ENCODE measurements around the gene BCAM.

The BCAM gene

DNA sequence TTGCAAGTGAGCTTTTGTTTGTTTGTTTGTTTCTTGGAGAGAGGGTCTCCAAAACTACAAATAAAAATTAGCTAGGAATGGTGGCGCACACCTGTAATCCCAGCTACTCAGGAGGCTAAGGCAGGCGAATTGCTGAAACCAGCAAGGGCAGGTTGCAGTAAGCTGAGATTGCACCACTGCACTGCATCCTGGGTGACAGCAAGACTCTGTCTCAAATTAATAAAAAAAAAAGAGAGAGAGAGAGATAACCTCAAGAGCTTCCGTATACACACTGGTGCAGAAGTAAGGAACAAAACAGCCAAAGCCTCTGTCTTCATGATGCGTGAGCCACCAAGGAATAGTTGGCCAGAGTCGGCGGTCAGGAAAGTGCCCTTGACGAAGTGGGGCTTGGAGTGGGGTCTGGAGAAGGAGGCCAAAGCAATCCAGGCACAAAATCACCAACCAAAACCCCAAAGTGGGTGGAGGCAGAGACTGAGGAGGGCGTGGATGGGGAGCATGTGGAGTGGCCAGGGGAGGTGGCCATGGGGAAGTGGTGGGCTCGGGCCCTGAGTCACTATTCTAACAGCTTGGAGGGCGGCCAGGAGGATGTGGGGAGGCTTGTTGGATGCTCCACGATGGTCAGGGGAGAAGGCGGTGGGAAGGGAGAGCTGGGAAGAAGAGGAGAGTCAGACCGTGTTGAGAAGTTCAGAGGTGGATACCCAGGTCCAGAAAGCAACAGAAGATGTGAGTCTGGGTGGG lies 61.0 kb downstream of the BCAM start:
- DNase-seq (ENCODE audit: extremely low read depth, low read depth): no peak
- TF ChIP-seq CTCF (IDR thresholded peaks at IDR 0.05; ENCODE audit: low read depth, low read length): no peak

Measured in AG09319 (cell line).